Measurements from ENCODE around the gene LINC01488. TPM values are rescaled to one million over a fixed set of nuclear protein-coding genes. Genes with fewer than 3 reads are reported as not detected.

Gene LINC01488
- total and polyA plus RNA-seq, 7 donors, result 0.36 TPM; not detected in 6

DNA sequence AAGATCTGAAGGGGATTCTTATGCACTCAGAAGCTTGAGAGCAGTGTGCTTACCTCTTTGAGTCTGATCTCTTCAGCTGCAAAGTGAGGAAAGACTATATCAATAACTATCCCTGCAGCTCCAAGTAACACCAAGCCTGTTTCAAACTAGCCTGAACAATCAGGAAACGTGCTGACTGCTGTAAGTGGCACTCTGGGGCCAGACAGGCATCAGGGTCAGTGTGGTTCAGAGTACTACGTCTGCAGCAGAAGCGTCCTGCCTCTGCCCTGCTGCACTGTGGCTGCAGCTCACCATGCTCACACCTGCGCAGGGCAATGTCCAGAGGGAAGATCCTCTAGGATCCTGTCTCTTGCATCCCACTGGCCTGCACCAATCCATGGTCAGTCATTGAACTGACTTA is 25.5 kb upstream of the LINC01488 start:
- no peaks in the 10 kb centered on the region for H3K4me1 ChIP-seq
- H3K9me3 ChIP-seq, result peaks cover 0 to 11% (median 4%) of the 10 kb centered on the region in 4 donors
- 77 to 89% methylated on average over 4 of the region's 4 CpGs for WGBS, 2 donors
- no peaks in the 10 kb centered on the region for H3K27me3 ChIP-seq
- intact Hi-C loops (cut with DNase I), result no loop called here
- no peak overlapping the region for H3K27ac ChIP-seq
- TF ChIP-seq EP300 (IDR thresholded peaks at IDR 0.05) (no peak), POLR2AphosphoS5 (IDR thresholded peaks at IDR 0.05) (no peak), POLR2A (IDR thresholded peaks at IDR 0.05) (no peak)
- TF ChIP-seq, protein P1, sequence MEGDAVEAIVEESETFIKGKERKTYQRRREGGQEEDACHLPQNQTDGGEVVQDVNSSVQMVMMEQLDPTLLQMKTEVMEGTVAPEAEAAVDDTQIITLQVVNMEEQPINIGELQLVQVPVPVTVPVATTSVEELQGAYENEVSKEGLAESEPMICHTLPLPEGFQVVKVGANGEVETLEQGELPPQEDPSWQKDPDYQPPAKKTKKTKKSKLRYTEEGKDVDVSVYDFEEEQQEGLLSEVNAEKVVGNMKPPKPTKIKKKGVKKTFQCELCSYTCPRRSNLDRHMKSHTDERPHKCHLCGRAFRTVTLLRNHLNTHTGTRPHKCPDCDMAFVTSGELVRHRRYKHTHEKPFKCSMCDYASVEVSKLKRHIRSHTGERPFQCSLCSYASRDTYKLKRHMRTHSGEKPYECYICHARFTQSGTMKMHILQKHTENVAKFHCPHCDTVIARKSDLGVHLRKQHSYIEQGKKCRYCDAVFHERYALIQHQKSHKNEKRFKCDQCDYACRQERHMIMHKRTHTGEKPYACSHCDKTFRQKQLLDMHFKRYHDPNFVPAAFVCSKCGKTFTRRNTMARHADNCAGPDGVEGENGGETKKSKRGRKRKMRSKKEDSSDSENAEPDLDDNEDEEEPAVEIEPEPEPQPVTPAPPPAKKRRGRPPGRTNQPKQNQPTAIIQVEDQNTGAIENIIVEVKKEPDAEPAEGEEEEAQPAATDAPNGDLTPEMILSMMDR (IDR thresholded peaks at IDR 0.05), result no peak
- no peak for DNase-seq
- no peaks in the 10 kb centered on the region for H3K36me3 ChIP-seq
- H3K4me3 ChIP-seq, result no peak overlapping the region

DNA sequence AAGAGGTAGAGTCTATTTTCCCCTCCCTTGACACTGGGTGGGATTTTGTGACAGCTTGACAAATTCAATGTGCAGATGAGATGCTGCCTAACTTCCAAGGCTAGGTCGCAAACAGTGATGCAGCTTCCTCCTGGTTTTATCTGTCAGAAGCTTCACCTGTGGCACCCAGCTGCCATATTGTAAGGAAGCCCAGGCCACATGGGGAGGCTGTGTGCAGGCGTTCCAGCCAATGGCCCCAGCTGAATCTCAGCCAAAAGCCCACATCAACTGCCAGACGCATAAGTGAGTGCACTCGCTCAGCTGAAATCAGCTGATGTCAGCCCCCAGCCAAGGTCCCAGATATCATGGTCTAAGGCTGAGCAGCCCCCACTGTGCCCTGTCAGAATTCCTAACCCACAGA is 24.8 kb upstream of the LINC01488 start:
- H3K4me3 ChIP-seq, result no peak overlapping the region
- WGBS, 2 donors, result 79 to 86% methylated on average over 4 of the region's 4 CpGs

DNA sequence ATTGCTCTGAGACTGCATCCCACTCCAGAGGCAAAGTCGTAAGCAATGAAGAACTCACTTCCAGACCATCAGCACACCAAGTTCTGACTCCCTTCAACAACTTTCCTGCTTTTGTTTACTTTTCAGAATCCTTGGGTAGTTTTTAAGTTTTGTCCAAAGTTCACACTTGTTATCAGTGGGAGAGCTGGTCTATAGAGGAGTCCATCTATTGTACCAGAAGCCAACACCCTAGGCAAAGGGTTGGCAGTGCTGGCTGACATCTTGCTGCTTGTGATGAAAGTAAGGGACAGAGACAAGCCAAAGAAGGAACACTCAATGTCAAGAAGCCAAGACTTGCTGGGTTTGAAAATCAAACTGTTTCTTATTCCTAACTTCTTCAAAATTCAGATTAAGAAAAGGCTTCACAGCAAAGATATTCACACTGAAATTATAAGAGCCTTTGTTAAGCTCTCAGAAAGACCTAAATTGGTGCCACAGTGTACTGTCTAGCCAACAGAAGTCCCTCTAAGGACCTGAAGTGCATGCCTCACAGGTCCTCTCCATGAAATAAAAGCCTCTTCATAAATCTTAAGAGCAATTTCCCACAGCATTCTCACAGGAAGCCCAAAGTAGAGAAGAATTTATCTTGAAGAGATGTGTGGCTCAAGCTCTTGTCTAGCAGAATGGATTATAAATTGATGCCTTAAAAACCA is 21.5 kb upstream of the LINC01488 start:
- Histone ChIP-seq H3K27me3 (no peaks in the 10 kb centered on the region), H3K4me3 (no peak overlapping the region), H3K9me3 (peaks cover 0 to 14% (median 4%) of the 10 kb centered on the region in 4 donors), H3K36me3 (no peaks in the 10 kb centered on the region), H3K4me1 (peaks cover 0 to 17% (median 12%) of the 10 kb centered on the region in 4 donors), H3K27ac (no peak overlapping the region)
- TF ChIP-seq, protein P1 (IDR thresholded peaks at IDR 0.05), result no peak
- TF ChIP-seq EP300 (IDR thresholded peaks at IDR 0.05) (no peak), POLR2AphosphoS5 (IDR thresholded peaks at IDR 0.05) (no peak), POLR2A (IDR thresholded peaks at IDR 0.05) (no peak)
- 14 to 50% methylated on average over 1 of the region's 1 CpG for WGBS, 2 donors
- no peak for DNase-seq
- intact Hi-C loops (cut with DNase I), result no loop called here

More for the DNA sequence above, 24.8 kb upstream of the LINC01488 start:
- Histone ChIP-seq H3K4me1 (no peaks in the 10 kb centered on the region), H3K36me3 (no peaks in the 10 kb centered on the region), H3K27me3 (no peaks in the 10 kb centered on the region), H3K9me3 (peaks cover 0 to 14% (median 4%) of the 10 kb centered on the region in 4 donors), H3K27ac (no peak overlapping the region)
- TF ChIP-seq, protein P1 (IDR thresholded peaks at IDR 0.05), result no peak
- TF ChIP-seq POLR2AphosphoS5 (IDR thresholded peaks at IDR 0.05) (no peak), EP300 (IDR thresholded peaks at IDR 0.05) (no peak), POLR2A (IDR thresholded peaks at IDR 0.05) (no peak)
- intact Hi-C loops (cut with DNase I), result no loop called here
- DNase-seq, result no peak

DNA sequence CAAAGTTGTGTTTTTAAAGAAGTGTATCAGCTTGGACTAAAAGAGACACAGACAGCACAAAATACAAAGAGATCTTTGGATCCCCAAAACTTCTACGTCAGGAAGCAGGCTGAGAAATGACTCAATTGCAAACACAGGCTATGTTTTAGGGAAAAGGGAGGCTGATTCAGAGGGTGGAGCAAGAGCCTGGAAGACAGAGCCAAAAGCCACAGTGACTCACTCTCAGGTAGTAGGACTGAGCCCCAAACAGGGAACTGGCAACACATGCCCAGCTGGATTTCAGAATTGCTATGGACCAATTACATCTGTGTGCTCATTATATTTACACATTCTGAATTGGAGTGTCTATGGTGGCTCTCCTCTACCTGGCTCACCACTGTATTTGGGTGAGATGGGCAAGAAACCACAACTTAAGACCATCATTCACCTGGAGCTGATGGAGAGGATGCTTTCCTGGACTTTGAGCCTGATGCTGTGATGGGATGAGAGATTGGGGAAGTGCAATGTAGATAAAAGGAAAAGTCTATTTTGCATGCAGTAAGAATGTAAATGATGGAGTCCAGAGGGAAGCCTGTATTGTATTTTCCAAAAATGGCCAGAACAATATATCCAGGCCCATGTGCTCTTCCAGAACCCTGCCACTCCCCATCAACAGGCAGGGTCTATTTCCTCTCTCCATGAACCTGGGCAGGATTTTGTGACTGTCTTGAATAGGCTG is 20.8 kb upstream of the LINC01488 start:
- Histone ChIP-seq H3K4me3 (no peak overlapping the region), H3K36me3 (no peaks in the 10 kb centered on the region), H3K9me3 (peaks cover 0 to 14% (median 4%) of the 10 kb centered on the region in 4 donors), H3K4me1 (peaks cover 0 to 17% (median 12%) of the 10 kb centered on the region in 4 donors), H3K27me3 (no peaks in the 10 kb centered on the region), H3K27ac (no peak overlapping the region)
- intact Hi-C loops (cut with DNase I), result no loop called here
- 61 to 80% methylated on average over 1 of the region's 1 CpG for WGBS, 2 donors
- no peak for DNase-seq
- TF ChIP-seq EP300 (IDR thresholded peaks at IDR 0.05) (no peak), POLR2A (IDR thresholded peaks at IDR 0.05) (no peak), POLR2AphosphoS5 (IDR thresholded peaks at IDR 0.05) (no peak)
- TF ChIP-seq, protein P1 (IDR thresholded peaks at IDR 0.05), result no peak

Data from sigmoid colon (tissue), 7 donors.